ENCODE results near the gene CHMP5.

CHMP5 gene

DNA sequence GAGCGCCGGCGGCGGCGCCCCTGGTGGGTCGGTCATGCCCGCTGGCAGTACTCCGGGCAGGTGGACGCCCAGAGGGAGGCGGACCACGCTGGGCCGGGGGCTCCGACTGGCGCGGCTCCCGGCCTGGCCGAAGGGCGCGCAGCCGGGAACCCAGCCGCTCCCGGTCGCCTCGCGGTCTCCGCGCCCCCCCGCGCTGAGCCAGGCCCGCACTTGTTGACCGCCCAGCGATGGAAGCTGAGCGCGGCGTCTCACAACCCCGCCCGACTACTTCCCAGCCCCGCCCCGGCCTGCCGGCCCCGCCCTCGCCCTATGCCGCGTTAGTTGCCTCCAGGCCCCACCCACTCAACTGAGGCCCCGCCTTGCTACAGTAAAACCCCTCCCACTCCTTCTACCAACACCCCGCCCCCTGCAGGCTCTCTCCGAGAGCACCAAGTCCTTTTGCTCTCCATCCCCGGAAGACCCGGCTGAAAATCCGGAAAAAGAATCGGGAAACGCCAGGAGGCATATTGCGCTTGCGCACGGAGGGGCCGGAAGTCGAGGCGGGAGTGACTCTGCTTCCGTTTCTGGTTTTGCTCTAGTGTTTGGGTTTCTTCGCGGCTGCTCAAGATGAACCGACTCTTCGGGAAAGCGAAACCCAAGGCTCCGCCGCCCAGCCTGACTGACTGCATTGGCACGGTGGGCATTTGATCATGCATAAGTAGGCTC is at the start of gene CHMP5, which contains the start of gene BAG1:
TSS of gene CHMP5 (plus strand) at position 577 of the 705 bp plus-strand sequence. CDS start at position 607, 30 bp downstream.
TSS of gene BAG1 (minus strand) at position 236 of the 705 bp plus-strand sequence.
- peak within 1 kb of the TSS; percentile 98 for H3K4me3 ChIP-seq (ENCODE audit: control insufficient read depth, low read depth, low read length)
- TF ChIP-seq, protein P1, sequence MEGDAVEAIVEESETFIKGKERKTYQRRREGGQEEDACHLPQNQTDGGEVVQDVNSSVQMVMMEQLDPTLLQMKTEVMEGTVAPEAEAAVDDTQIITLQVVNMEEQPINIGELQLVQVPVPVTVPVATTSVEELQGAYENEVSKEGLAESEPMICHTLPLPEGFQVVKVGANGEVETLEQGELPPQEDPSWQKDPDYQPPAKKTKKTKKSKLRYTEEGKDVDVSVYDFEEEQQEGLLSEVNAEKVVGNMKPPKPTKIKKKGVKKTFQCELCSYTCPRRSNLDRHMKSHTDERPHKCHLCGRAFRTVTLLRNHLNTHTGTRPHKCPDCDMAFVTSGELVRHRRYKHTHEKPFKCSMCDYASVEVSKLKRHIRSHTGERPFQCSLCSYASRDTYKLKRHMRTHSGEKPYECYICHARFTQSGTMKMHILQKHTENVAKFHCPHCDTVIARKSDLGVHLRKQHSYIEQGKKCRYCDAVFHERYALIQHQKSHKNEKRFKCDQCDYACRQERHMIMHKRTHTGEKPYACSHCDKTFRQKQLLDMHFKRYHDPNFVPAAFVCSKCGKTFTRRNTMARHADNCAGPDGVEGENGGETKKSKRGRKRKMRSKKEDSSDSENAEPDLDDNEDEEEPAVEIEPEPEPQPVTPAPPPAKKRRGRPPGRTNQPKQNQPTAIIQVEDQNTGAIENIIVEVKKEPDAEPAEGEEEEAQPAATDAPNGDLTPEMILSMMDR (conservative IDR thresholded peaks at IDR 0.05; ENCODE audit: control insufficient read depth, insufficient read depth, low read depth, low read length) = peak; percentile 11
- DNase-seq (ENCODE audit: low read depth) = peak; percentile 99

DNA sequence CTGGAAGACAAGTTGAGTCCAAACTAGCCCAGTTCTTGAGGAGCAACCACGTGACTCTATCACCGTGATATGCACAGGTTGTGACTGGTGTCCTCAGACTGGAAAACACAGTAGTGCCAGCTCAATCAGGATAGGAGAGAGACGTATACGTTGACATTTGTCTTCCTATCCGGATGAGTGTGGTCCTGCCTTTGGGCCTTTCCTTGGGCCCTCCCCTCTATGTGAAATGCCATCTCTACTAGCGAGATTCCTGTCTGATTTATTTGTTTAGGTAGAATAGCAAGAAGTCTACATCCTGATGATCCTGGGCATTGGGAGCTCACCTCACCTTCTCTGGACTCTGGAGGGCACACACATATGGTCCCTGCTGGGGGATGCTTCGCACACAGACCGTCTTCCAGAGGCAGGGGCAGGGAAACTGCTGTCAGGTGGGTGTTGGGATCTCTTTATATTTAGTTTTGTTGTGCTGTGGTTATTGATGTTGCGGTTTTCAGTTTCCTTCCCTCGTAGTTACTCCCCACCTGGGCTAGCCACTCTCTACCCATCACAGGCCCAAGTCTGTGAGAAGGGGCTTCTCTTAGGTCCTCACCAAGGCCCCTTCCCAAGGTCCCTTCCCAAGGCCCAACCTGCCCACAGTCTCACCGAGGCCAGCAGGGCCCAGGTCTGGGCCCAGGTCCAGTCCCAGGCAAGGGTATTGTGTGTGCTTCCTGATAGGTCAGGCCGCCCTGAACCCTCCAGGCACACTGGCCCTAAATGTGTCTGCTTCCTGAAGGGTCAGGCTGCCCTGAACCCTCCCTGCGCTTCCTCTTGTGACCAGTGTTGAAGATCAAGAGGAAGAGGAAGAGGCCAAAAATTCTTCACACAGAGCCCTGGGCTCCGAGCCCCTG is 43.9 kb upstream of the CHMP5 start:
- H3K4me3 ChIP-seq (ENCODE audit: control insufficient read depth, low read depth, low read length) = no peak overlapping the region
- TF ChIP-seq, protein P1 (conservative IDR thresholded peaks at IDR 0.05; ENCODE audit: control insufficient read depth, insufficient read depth, low read depth, low read length) = no peak
- no peak for DNase-seq (ENCODE audit: low read depth)

DNA sequence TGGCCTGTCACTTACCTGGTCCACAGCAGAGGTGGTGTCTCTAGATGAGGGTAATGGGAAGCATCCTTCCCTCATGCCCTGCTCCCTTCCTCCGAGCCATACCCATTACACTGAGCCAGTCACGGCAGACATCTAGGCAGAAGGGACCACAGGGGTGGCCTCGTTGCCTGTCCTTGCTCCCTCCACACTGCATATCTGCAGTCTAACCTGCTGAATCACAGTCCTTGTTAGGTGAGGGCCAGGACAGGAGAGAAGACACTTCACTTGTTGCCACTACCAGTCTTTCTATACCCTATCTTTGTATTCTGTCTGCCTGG is 43.3 kb upstream of the CHMP5 start:
- DNase-seq (ENCODE audit: low read depth) = no peak
- TF ChIP-seq, protein P1 (conservative IDR thresholded peaks at IDR 0.05; ENCODE audit: control insufficient read depth, insufficient read depth, low read depth, low read length) = no peak
- no peak overlapping the region for H3K4me3 ChIP-seq (ENCODE audit: control insufficient read depth, low read depth, low read length)

DNA sequence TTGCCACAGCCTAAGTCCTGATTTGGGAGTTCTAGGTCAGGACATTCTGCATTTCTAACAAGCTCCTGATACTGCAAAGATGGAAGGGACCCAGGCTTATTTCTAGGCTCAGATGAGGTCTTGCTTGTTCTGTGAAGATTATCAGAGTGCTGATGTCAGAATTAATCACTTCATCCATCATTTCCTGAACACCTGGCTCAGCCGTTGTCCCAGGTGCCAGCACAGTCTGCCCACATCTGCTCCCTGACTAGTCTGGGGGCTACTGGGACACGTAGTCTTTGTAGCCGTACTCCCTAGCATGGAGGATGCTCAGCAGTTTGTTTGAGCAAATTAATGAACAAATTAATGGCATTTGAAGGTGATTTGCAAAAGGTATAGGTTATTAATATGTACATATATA is 42.8 kb upstream of the CHMP5 start:
- TF ChIP-seq, protein P1 (conservative IDR thresholded peaks at IDR 0.05; ENCODE audit: control insufficient read depth, insufficient read depth, low read depth, low read length) = no peak
- H3K4me3 ChIP-seq (ENCODE audit: control insufficient read depth, low read depth, low read length) = no peak overlapping the region
- no peak for DNase-seq (ENCODE audit: low read depth)

DNA sequence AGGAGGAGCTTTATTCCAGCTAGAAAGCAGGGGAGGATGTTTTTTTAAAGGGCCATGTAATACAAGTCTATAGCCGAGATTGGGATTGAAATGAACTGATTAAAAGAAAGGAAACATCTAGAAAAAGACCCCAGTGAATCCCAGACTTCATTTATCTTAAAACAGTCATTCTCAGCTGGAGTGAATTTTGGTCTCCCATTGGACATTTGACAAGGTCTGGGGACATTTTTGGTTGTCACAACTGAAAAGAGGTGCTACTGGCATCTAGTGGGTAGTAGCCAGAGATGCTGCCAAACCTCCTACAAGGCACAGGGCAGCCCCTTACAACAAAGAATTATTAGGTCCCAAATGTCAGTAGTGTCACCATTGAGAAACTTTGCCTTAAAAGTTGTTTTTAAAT is 41.2 kb upstream of the CHMP5 start:
- peak; percentile 18 for DNase-seq (ENCODE audit: low read depth)
- no peak overlapping the region for H3K4me3 ChIP-seq (ENCODE audit: control insufficient read depth, low read depth, low read length)
- TF ChIP-seq, protein P1 (conservative IDR thresholded peaks at IDR 0.05; ENCODE audit: control insufficient read depth, insufficient read depth, low read depth, low read length) = peak; percentile 15

DNA sequence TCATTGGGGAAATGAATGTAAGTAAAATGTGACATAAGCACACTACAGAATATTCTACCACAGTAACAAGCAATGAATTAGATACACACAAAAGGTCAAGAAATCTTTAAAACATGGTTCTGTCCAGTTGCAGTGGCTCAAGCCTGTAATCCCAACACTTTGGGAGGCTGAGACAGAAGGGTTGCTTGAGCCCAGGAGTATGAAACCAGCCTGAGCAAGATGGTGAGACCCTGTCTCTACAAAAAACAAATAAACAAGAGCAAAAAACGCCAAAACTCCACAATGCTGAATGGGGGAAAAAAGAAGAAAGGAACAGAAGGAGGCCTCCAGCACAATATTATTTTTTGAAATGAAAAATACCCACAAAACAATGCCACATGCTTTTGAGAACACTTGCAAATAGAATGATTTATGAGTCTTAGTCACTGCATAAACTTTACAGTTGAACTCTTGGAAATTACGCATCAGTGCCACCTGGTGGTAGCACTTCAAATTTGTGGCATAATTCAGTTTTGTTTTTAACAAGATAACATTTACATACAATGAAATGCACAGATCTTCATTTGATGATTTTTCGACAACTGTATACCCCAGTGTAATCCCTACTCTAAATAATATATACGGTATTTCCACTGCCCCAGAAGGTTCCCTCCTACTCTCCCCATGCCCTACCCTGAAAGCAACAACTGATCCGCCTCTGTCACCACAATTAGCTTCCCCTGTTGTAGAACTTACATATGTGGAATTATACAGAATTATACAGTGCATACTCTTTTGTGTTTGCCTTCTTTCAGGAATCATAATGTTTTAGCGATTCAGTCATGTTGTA is 39.3 kb upstream of the CHMP5 start:
- TF ChIP-seq, protein P1 (conservative IDR thresholded peaks at IDR 0.05; ENCODE audit: control insufficient read depth, insufficient read depth, low read depth, low read length) = peak; percentile 68
- DNase-seq (ENCODE audit: low read depth) = peak; percentile 88

More for the DNA sequence above, 39.3 kb upstream of the CHMP5 start:
- no peak overlapping the region for H3K4me3 ChIP-seq (ENCODE audit: control insufficient read depth, low read depth, low read length)
